GM23338 (cell line): ENCODE measurements around the gene PCYT2.

Experiments used
- CREB1 ChIP-seq: fragments of 250-450 bp; sonication (Bioruptor Pico); IDR thresholded peaks from 2 replicates; pipeline ENCODE4 v1.5.0; 2020; ENCODE audit warnings: low read depth, mild to moderate bottlenecking, moderate library complexity
- EZH2 ChIP-seq: fragments of 200-600 bp; sonication (generic); IDR thresholded peaks from one replicate; pipeline ENCODE4 v1.8.0; 2017; ENCODE audit warnings: antibody characterized with exemption, mild to moderate bottlenecking, low read depth; ENCODE audit not compliant: unreplicated experiment
- POLR2AphosphoS5 ChIP-seq: IDR thresholded peaks from 2 replicates; pipeline ENCODE4 v1.6.1; 2016; ENCODE audit warnings: antibody characterized with exemption, low read depth
- TF ChIP-seq, protein P1 (sequence below), 2 experiments: fragments of 200-600 bp in 1 of 2; sonication (generic) in 1 of 2; conservative IDR thresholded peaks; 2 replicates each; pipeline versions ENCODE4 v1.5.1 to v1.6.1; 2016 to 2017; ENCODE audit warnings: antibody characterized with exemption in 2 of 2, low read depth in 2 of 2, mild to moderate bottlenecking in 2 of 2, moderate library complexity in 1 of 2
- TF ChIP-seq, protein P2 (sequence below): IDR thresholded peaks from one replicate; pipeline ENCODE4 v1.6.1; 2018; ENCODE audit warnings: antibody characterized with exemption; ENCODE audit not compliant: unreplicated experiment
- TF ChIP-seq, protein P3 (sequence below): IDR thresholded peaks from 2 replicates; pipeline ENCODE4 v1.6.1; 2016; ENCODE audit warnings: antibody characterized with exemption

DNA sequence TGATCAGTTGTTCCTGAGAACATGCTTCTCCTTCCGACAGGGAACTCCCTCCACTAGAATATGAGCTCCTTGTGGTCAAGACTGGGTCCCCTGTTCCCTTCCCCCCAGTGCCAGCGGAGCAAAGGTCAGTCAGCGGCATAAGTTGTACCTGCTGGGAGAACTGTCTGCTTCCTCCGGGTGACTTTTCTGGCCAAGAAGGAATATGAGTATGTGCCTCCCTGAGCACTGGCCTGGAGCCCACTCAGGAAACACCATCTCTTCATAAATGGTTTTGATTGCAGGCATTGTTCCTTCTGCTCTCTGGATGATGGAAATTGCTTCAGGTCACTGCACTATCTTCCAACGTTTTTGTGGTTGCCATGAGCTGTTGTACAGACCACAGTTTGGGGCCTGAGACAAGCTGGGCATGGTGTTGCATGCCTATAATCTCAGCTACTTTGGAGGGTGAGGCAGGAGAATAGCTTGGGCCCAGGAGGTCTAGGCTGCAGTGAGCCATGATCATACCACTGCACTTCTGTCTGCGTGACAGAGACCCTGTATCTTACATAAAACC lies 48.0 kb downstream of the PCYT2 start:
- TF ChIP-seq, protein P1, sequence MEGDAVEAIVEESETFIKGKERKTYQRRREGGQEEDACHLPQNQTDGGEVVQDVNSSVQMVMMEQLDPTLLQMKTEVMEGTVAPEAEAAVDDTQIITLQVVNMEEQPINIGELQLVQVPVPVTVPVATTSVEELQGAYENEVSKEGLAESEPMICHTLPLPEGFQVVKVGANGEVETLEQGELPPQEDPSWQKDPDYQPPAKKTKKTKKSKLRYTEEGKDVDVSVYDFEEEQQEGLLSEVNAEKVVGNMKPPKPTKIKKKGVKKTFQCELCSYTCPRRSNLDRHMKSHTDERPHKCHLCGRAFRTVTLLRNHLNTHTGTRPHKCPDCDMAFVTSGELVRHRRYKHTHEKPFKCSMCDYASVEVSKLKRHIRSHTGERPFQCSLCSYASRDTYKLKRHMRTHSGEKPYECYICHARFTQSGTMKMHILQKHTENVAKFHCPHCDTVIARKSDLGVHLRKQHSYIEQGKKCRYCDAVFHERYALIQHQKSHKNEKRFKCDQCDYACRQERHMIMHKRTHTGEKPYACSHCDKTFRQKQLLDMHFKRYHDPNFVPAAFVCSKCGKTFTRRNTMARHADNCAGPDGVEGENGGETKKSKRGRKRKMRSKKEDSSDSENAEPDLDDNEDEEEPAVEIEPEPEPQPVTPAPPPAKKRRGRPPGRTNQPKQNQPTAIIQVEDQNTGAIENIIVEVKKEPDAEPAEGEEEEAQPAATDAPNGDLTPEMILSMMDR (conservative IDR thresholded peaks at IDR 0.05; ENCODE audit: low read depth in 2 of 2), result no peak
- TF ChIP-seq, protein P2, sequence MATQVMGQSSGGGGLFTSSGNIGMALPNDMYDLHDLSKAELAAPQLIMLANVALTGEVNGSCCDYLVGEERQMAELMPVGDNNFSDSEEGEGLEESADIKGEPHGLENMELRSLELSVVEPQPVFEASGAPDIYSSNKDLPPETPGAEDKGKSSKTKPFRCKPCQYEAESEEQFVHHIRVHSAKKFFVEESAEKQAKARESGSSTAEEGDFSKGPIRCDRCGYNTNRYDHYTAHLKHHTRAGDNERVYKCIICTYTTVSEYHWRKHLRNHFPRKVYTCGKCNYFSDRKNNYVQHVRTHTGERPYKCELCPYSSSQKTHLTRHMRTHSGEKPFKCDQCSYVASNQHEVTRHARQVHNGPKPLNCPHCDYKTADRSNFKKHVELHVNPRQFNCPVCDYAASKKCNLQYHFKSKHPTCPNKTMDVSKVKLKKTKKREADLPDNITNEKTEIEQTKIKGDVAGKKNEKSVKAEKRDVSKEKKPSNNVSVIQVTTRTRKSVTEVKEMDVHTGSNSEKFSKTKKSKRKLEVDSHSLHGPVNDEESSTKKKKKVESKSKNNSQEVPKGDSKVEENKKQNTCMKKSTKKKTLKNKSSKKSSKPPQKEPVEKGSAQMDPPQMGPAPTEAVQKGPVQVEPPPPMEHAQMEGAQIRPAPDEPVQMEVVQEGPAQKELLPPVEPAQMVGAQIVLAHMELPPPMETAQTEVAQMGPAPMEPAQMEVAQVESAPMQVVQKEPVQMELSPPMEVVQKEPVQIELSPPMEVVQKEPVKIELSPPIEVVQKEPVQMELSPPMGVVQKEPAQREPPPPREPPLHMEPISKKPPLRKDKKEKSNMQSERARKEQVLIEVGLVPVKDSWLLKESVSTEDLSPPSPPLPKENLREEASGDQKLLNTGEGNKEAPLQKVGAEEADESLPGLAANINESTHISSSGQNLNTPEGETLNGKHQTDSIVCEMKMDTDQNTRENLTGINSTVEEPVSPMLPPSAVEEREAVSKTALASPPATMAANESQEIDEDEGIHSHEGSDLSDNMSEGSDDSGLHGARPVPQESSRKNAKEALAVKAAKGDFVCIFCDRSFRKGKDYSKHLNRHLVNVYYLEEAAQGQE, result no peak
- TF ChIP-seq POLR2AphosphoS5 (no peak), EZH2 (no peak), CREB1 (no peak)
- TF ChIP-seq, protein P3, sequence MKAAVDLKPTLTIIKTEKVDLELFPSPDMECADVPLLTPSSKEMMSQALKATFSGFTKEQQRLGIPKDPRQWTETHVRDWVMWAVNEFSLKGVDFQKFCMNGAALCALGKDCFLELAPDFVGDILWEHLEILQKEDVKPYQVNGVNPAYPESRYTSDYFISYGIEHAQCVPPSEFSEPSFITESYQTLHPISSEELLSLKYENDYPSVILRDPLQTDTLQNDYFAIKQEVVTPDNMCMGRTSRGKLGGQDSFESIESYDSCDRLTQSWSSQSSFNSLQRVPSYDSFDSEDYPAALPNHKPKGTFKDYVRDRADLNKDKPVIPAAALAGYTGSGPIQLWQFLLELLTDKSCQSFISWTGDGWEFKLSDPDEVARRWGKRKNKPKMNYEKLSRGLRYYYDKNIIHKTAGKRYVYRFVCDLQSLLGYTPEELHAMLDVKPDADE, result no peak
